Mammary epithelial cell (primary cell): ENCODE results near the gene CCR6.

Source experiments
- CTCF ChIP-seq, 2 donors: IDR thresholded peaks in 1 of 2; conservative IDR thresholded peaks in 1 of 2; 2 replicates each; pipeline ENCODE4 v1.5.1; 2011 to 2012; ENCODE audit warnings: inconsistent platforms in 2 of 2, low read length in 2 of 2, mild to moderate bottlenecking in 2 of 2, control low read depth in 1 of 2, low read depth in 1 of 2; ENCODE audit not compliant: insufficient read depth in 1 of 2; ENCODE audit errors: extremely low read depth in 1 of 2
- EZH2 ChIP-seq: IDR thresholded peaks from 2 replicates; pipeline ENCODE4 v1.6.1; 2012; ENCODE audit warnings: low read length, inconsistent platforms, borderline replicate concordance

GRCh38 chr6:167121335-167121841 is 1.5 kb upstream of the CCR6 start:
- no peak for TF ChIP-seq CTCF (conservative IDR thresholded peaks at IDR 0.05 in 1 of 2, IDR thresholded peaks at IDR 0.05 in 1 of 2; ENCODE audit: extremely low read depth in 1 of 2, insufficient read depth in 1 of 2, low read depth in 1 of 2, low read length in 2 of 2)
- TF ChIP-seq EZH2 = no peak
